NCI-H446 treated with DMSO at 0.1 percent for 48 hours (cell line): ENCODE data around the gene CRTAC1.
"Not testable (repeated sequence)": the region's sequence is repeated elsewhere in the genome, so short reads cannot be mapped to it uniquely, and the experiment has no call there.

Source experiments
- DNase-seq: peaks from one replicate; lab custom pipeline; 2025; lab: John Stamatoyannopoulos, UW

The CRTAC1 gene

GRCh38 chr10:97870990-97871389, 159.4 kb downstream of the CRTAC1 start:
- DNase-seq = no peak

GRCh38 chr10:97869091-97870042, 161.1 kb downstream of the CRTAC1 start:
- peak; percentile 79 for DNase-seq

- DNase-seq = no peak
These were observed 162.2 kb downstream of the CRTAC1 start for GRCh38 chr10:97868134-97868685.

- DNase-seq = no peak
These were observed 163.1 kb downstream of the CRTAC1 start for GRCh38 chr10:97867220-97867800.

- DNase-seq = no peak
These were observed 163.7 kb downstream of the CRTAC1 start for GRCh38 chr10:97866524-97867219.

GRCh38 chr10:97865488-97865887, 164.9 kb downstream of the CRTAC1 start:
- DNase-seq = no peak

GRCh38 chr10:97863808-97864207, 166.6 kb downstream of the CRTAC1 start:
- no peak for DNase-seq

GRCh38 chr10:97861924-97862323, 168.5 kb downstream of the CRTAC1 start:
- no peak for DNase-seq

- DNase-seq = peak; percentile 50
These were observed 169.2 kb downstream of the CRTAC1 start for GRCh38 chr10:97861097-97861750.

GRCh38 chr10:97858001-97858439, 172.4 kb downstream of the CRTAC1 start:
- DNase-seq = no peak

- no peak for DNase-seq
These were observed 175.7 kb downstream of the CRTAC1 start for GRCh38 chr10:97854743-97855142.

- no peak for DNase-seq
These were observed 177.5 kb downstream of the CRTAC1 start for GRCh38 chr10:97852840-97853405.

- no peak for DNase-seq
These were observed 178.1 kb downstream of the CRTAC1 start for GRCh38 chr10:97852277-97852676.

GRCh38 chr10:97851341-97852001, 178.9 kb downstream of the CRTAC1 start:
- DNase-seq = peak; percentile 57

GRCh38 chr10:97850446-97850845, 180.0 kb downstream of the CRTAC1 start:
- DNase-seq = no peak

- DNase-seq = no peak
These were observed 180.6 kb downstream of the CRTAC1 start, which contains the start of gene GOLGA7B for GRCh38 chr10:97849687-97850402. GOLGA7B (plus strand) TSS chr10:97849843; CDS start chr10:97850304, 461 bp downstream.

- DNase-seq = no peak
These were observed 181.2 kb downstream of the CRTAC1 start for GRCh38 chr10:97849103-97849686.

GRCh38 chr10:97844678-97845077, 185.7 kb downstream of the CRTAC1 start:
- no peak for DNase-seq

- DNase-seq = not testable (repeated sequence)
These were observed 186.4 kb downstream of the CRTAC1 start for GRCh38 chr10:97843972-97844371.

GRCh38 chr10:97843281-97843671, 187.1 kb downstream of the CRTAC1 start:
- peak; percentile 25 for DNase-seq
